Muscle layer of duodenum (tissue), 2 donors: ENCODE data around the gene UBE2D1.
"Not testable (repeated sequence)": the region's sequence is repeated elsewhere in the genome, so short reads cannot be mapped to it uniquely, and the experiment has no call there.

Source experiments
- H3K27ac ChIP-seq: one replicate; pipeline ENCODE4 v1.7.0; 2013; ENCODE audit warnings: mild to moderate bottlenecking, low read length
- H3K27me3 ChIP-seq: one replicate; pipeline ENCODE4 v1.7.0; 2013; ENCODE audit warnings: low read depth, mild to moderate bottlenecking, control low read depth, low read length
- H3K36me3 ChIP-seq, 2 donors: one replicate each; pipeline ENCODE4 v1.7.0; 2013; ENCODE audit warnings: low read length in 2 of 2, control low read depth in 1 of 2, mild to moderate bottlenecking in 1 of 2; ENCODE audit not compliant: insufficient read depth in 2 of 2, control insufficient read depth in 1 of 2
- H3K4me1 ChIP-seq, 2 donors: one replicate each; pipeline ENCODE4 v1.7.0; 2013; ENCODE audit warnings: low read length in 2 of 2, mild to moderate bottlenecking in 2 of 2, control low read depth in 1 of 2, moderate library complexity in 1 of 2; ENCODE audit not compliant: insufficient read depth in 2 of 2, control insufficient read depth in 1 of 2
- H3K4me3 ChIP-seq, 2 donors: one replicate each; pipeline ENCODE4 v1.7.0; 2013; ENCODE audit warnings: low read length in 2 of 2, low read depth in 1 of 2, mild to moderate bottlenecking in 1 of 2
- H3K9me3 ChIP-seq, 2 donors: one replicate each; pipeline ENCODE4 v1.7.0; 2013; ENCODE audit warnings: low read length in 2 of 2, control low read depth in 1 of 2, mild to moderate bottlenecking in 1 of 2; ENCODE audit not compliant: control insufficient read depth in 1 of 2
- donor health status: healthy.

UBE2D1 gene

DNA sequence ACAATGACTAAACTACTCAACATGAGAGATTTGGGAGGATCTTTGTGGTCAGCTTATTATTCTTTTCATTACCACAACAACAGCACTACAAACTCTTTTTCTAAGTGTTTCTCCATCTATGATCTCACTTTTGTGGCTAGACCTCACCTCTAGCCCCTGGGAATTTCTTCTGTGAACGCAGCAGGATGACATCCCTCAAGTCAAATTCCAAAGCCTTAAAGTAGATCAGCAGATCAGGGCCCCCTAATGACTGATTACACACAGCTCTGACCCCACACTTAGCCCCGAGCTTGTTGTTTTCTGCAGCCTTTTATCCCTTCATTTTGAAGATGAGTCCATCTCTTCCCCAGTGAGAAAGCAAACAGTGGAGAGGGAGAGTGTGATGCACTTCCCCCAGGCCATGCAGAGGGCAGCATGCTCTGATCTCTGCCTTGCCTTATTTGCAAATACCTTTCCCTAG, 77.7 kb downstream of the UBE2D1 start:
- no peaks in the 10 kb centered on the region for H3K4me1 ChIP-seq
- no peaks in the 10 kb centered on the region for H3K36me3 ChIP-seq
- H3K9me3 ChIP-seq, result no peaks in the 10 kb centered on the region
- no peak overlapping the region for H3K27ac ChIP-seq
- H3K4me3 ChIP-seq, result no peak overlapping the region
- H3K27me3 ChIP-seq, result no peaks in the 10 kb centered on the region

DNA sequence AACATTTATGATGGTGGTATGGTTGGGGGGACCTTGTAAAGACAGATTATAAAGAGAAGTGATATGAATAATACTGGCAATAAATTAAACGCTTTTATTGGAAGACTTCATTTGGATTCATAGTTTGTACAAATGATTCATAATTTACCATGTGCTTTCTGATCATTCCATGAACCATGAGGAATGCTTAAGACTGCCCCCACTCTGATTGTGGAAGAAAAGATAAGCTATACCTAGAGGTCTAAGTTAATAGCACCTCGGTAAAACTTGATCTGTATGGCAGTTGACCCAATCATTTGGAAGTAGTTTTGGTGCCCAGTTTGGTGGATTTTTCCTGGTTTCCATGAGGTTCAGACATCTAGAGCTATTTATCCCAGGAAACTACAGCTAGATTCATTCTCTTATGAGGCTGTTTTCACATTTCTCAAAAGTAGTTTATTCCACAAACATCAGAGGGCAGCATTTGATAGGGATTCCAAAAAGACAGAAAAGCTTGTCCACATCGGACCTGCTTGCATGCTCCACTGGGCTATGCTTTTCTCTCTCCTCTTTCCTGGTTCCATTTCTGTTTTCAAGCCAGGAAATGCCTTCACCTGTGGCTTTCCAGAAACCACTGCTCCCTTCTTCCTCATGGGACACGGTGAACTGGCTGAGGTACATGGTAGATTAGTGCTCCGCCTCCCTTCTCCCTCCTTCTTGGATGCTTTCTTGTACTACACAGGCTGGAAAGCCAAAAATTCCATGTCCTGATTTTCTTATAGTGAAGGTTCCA, 79.7 kb downstream of the UBE2D1 start:
- H3K27ac ChIP-seq, result no peak overlapping the region
- no peaks in the 10 kb centered on the region for H3K36me3 ChIP-seq
- H3K9me3 ChIP-seq, result no peaks in the 10 kb centered on the region
- no peaks in the 10 kb centered on the region for H3K27me3 ChIP-seq
- no peak overlapping the region for H3K4me3 ChIP-seq
- no peaks in the 10 kb centered on the region for H3K4me1 ChIP-seq

DNA sequence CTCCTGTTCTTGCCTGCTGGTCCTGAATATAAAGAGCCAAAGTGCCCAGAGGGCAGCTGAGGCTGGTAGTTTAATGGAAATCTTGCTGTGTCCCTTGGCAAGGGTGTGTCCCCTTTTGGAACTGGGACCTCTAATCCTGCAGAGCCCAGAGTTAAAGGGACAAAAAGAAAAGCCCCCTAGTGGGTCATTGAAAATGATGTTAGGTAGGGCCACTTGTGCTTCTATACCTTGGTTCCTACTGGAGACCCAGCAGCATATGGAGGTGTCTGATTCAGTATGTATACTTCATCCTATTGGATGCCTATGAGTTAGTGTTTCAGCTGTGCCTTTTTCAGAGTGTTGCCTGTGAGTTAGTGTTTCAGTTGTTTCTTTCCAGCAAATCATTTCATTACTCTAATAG, 81.0 kb downstream of the UBE2D1 start:
- no peaks in the 10 kb centered on the region for H3K4me1 ChIP-seq
- no peaks in the 10 kb centered on the region for H3K9me3 ChIP-seq
- no peak overlapping the region for H3K27ac ChIP-seq
- H3K36me3 ChIP-seq, result no peaks in the 10 kb centered on the region
- H3K4me3 ChIP-seq, result no peak overlapping the region
- H3K27me3 ChIP-seq, result no peaks in the 10 kb centered on the region

DNA sequence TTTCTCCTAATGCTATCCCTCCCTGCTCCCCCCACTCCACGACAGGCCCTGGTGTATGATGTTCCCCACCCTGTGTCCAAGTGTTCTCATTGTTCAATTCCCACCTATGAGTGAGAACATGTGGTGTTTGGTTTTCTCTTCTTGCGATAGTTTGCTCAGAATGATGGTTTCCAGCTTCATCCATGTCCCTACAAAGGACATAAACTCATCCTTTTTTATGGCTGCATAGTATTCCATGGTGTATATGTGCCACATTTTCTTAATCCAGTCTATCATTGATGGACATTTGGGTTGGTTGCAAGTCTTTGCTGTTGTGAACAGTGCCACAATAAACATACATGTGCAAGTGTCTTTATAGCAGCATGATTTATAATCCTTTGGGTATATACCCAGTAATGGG, 83.1 kb downstream of the UBE2D1 start:
- H3K4me3 ChIP-seq, H3K27me3 ChIP-seq, H3K4me1 ChIP-seq, H3K27ac ChIP-seq, H3K9me3 ChIP-seq, H3K36me3 ChIP-seq: not testable (repeated sequence)
